Pancreas (tissue), 10 donors: ENCODE data around the gene TUBA4A. TPM values are rescaled to one million over a fixed set of nuclear protein-coding genes. Genes with fewer than 3 reads are reported as not detected.

ENCODE experiments used
- ATAC-seq, 4 donors: fragments of 200-7000 bp; cut with Tn5 transposase; one replicate each; pipeline versions ENCODE4 v1.8.0 to v1.9.1; 2020; ENCODE audit warnings: mild to moderate bottlenecking in 4 of 4, moderate library complexity in 4 of 4
- DNase-seq, 6 donors: peaks; one replicate each; pipeline ENCODE4 v3.0.0-alpha.2; 2020
- FAIRE-seq: peaks from 2 replicates; lab custom pipeline; 2012; peaks lifted over from hg19 to GRCh38; lab: Jason Lieb, UNC
- H3K27ac ChIP-seq, 4 donors: fragments of 200-600 bp; sonication (generic); 1 replicate in 3 of 4; 2 replicates in 1 of 4; pipeline versions ENCODE4 v1.5.0 to v1.8.0; 2020
- H3K27me3 ChIP-seq, 4 donors: fragments of 200-600 bp; one replicate each; pipeline ENCODE4 v1.8.0; 2021
- H3K36me3 ChIP-seq, 3 donors: fragments of 200-600 bp; sonication (generic) in 1 of 3; one replicate each; pipeline versions ENCODE4 v1.5.0 to v1.8.0; 2020 to 2021
- H3K4me1 ChIP-seq, 3 donors: fragments of 200-600 bp; one replicate each; pipeline ENCODE4 v1.8.0; 2021
- H3K4me3 ChIP-seq, 4 donors: fragments of 200-600 bp; sonication (generic) in 2 of 4; one replicate each; pipeline versions ENCODE4 v1.5.0 to v1.8.0; 2020 to 2021
- H3K9me3 ChIP-seq, 4 donors: fragments of 200-600 bp; one replicate each; pipeline ENCODE4 v1.8.0; 2021
- CTCF ChIP-seq, 4 donors: fragments of 200-600 bp; sonication (generic) in 3 of 4; IDR thresholded peaks; one replicate each; pipeline versions ENCODE4 v1.5.0 to v1.8.0; 2021; ENCODE audit warnings: antibody characterized with exemption in 4 of 4
- WGBS, 2 donors: extraction: QIAGEN DNeasy Blood & Tissue Kit; methylation state at CpG; one replicate each; pipeline ENCODE4 v1.1.7; 2013; 5-methylcytosine and 5-hydroxymethylcytosine counted together
- intact Hi-C, 3 donors: fragments of 100-400 bp; cut with DNase I; formaldehyde crosslinking; loops; one replicate each; pipeline versions ENCODE4 v1.11.1 to v1.14.2; 2022
- polyA plus RNA-seq, 2 donors: library from polyadenylated mRNA; stranded (reverse); fragments of 200-250 nt; gene quantifications; one replicate each; pipeline ENCODE4 v1.2.3, GENCODE V29; 2013
- total RNA-seq, 6 donors: library from RNA; stranded (reverse); fragmentation: NEBNext Ultra II Directional in 4 of 6; extraction: Animal tissue kit (Norgen Biotek cat#: 25700) in 4 of 6; gene quantifications; one replicate each; pipeline versions ENCODE4 v1.2.1 to v1.2.4, GENCODE V29; 2021 to 2023
- donor health status: healthy with polysubstance abuse.
- donor health status: DM: no; HTN: no; CAD: no; lungs with moderate emphysema.
- donor health status: DM: no; HTN: no; CAD: no.
- donor health status: control.
- donor health status: control.
- donor health status: Bipolar disorder and iron deficiency.
- donor health status: DM: yes; HTN: yes; CAD: no.
- donor health status: DM: no; HTN: no; CAD: no.
- donor health status: DM: no; HTN: no; CAD: no.
- donor health status: DM: yes; HTN: yes; CAD: no.

Gene TUBA4A
- total and polyA plus RNA-seq, 8 donors = 12.2 to 51.5 (median 14.7) TPM

- H3K36me3 ChIP-seq = peaks cover 0 to 8% (median 0%) of the 10 kb centered on the region in 3 donors
- DNase-seq (no peak), FAIRE-seq (no peak), ATAC-seq (no peak)
- no peaks in the 10 kb centered on the region for H3K9me3 ChIP-seq
- TF ChIP-seq CTCF (IDR thresholded peaks at IDR 0.05) = no peak
- H3K4me3 ChIP-seq = no peak overlapping the region
- peaks cover 0 to 13% (median 12%) of the 10 kb centered on the region in 3 donors for H3K4me1 ChIP-seq
- H3K27me3 ChIP-seq = no peaks in the 10 kb centered on the region
- WGBS, 2 donors = 92 to 96% methylated on average over 10 of the region's 10 CpGs
- H3K27ac ChIP-seq = no peak overlapping the region
- intact Hi-C loops = no loop called here
Measured at GRCh38 chr2:219213486-219214071, 40.1 kb downstream of the TUBA4A start.

- no peak overlapping the region for H3K27ac ChIP-seq
- DNase-seq (no peak), ATAC-seq (no peak), FAIRE-seq (no peak)
- intact Hi-C loops = no loop called here
- no peak for TF ChIP-seq CTCF (IDR thresholded peaks at IDR 0.05)
- peaks cover 0 to 10% (median 7%) of the 10 kb centered on the region in 3 donors for H3K4me1 ChIP-seq
- no peaks in the 10 kb centered on the region for H3K9me3 ChIP-seq
- 86 to 89% methylated on average over 8 of the region's 8 CpGs for WGBS, 2 donors
- H3K4me3 ChIP-seq = no peak overlapping the region
- peaks cover 0 to 8% (median 0%) of the 10 kb centered on the region in 3 donors for H3K36me3 ChIP-seq
- no peaks in the 10 kb centered on the region for H3K27me3 ChIP-seq
Measured at GRCh38 chr2:219213026-219213415, 40.7 kb downstream of the TUBA4A start.

- H3K4me3 ChIP-seq = no peak overlapping the region
- peaks cover 0 to 11% (median 5%) of the 10 kb centered on the region in 3 donors for H3K4me1 ChIP-seq
- TF ChIP-seq CTCF (IDR thresholded peaks at IDR 0.05) = no peak
- H3K9me3 ChIP-seq = no peaks in the 10 kb centered on the region
- DNase-seq = peak in 1 of 6 donors; percentile 7
- intact Hi-C loops = no loop called here
- no peak for ATAC-seq
- no peaks in the 10 kb centered on the region for H3K27me3 ChIP-seq
- peaks cover 0 to 8% (median 0%) of the 10 kb centered on the region in 3 donors for H3K36me3 ChIP-seq
- no peak for FAIRE-seq
- 90 to 95% methylated on average over 9 of the region's 9 CpGs for WGBS, 2 donors
- no peak overlapping the region for H3K27ac ChIP-seq
Measured at GRCh38 chr2:219210886-219211362, 42.8 kb downstream of the TUBA4A start.

- no peak overlapping the region for H3K4me3 ChIP-seq
- H3K27me3 ChIP-seq = no peaks in the 10 kb centered on the region
- intact Hi-C loops = no loop called here
- no peaks in the 10 kb centered on the region for H3K9me3 ChIP-seq
- H3K27ac ChIP-seq = no peak overlapping the region
- FAIRE-seq (no peak), ATAC-seq (no peak), DNase-seq (peak in 1 of 6 donors; percentile 13)
- H3K36me3 ChIP-seq = peaks cover 0 to 8% (median 0%) of the 10 kb centered on the region in 3 donors
- peaks cover 0 to 11% (median 5%) of the 10 kb centered on the region in 3 donors for H3K4me1 ChIP-seq
- TF ChIP-seq CTCF (IDR thresholded peaks at IDR 0.05) = no peak
- 93 to 95% methylated on average over 24 of the region's 24 CpGs for WGBS, 2 donors
Measured at GRCh38 chr2:219210196-219210885, 43.4 kb downstream of the TUBA4A start.
